KMS-11 (cell line): ENCODE data around the gene HES7.
"Not testable (repeated sequence)": the region's sequence is repeated elsewhere in the genome, so short reads cannot be mapped to it uniquely, and the experiment has no call there.

Source experiments
- H2AFZ ChIP-seq: fragments of 200-600 bp; sonication (generic); 2 replicates; pipeline ENCODE4 v1.6.1; 2016; ENCODE audit warnings: antibody characterized with exemption, mixed run types, low read depth
- H3K27ac ChIP-seq: fragments of 200-600 bp; sonication (generic); 2 replicates; pipeline ENCODE4 v1.6.1; 2016; ENCODE audit warnings: mild to moderate bottlenecking, mixed run types
- H3K27me3 ChIP-seq: fragments of 200-600 bp; sonication (generic); 2 replicates; pipeline ENCODE4 v1.6.1; 2017; ENCODE audit warnings: mild to moderate bottlenecking, low read depth, mixed run types, moderate library complexity; ENCODE audit not compliant: insufficient read depth
- H3K36me3 ChIP-seq: fragments of 200-600 bp; sonication (generic); 2 replicates; pipeline ENCODE4 v1.6.1; 2017; ENCODE audit warnings: mild to moderate bottlenecking, mixed run types; ENCODE audit not compliant: insufficient read depth
- H3K4me1 ChIP-seq: fragments of 200-600 bp; sonication (generic); 2 replicates; pipeline ENCODE4 v1.6.1; 2016; ENCODE audit warnings: mild to moderate bottlenecking, low read depth, mixed run types; ENCODE audit not compliant: poor library complexity, severe bottlenecking
- H3K4me2 ChIP-seq: fragments of 200-600 bp; sonication (generic); 2 replicates; pipeline ENCODE4 v1.7.0; 2016; ENCODE audit warnings: mild to moderate bottlenecking, mixed run types
- H3K4me3 ChIP-seq: fragments of 200-600 bp; sonication (generic); IDR thresholded peaks from 2 replicates; pipeline ENCODE4 v1.6.1; 2017; ENCODE audit warnings: low read depth, low read length, mixed read lengths; ENCODE audit not compliant: insufficient read depth
- H3K79me2 ChIP-seq: fragments of 200-600 bp; sonication (generic); 2 replicates; pipeline ENCODE4 v1.6.1; 2016; ENCODE audit warnings: low read depth, mixed run types; ENCODE audit not compliant: insufficient read depth
- H3K9ac ChIP-seq: fragments of 200-600 bp; sonication (generic); 2 replicates; pipeline ENCODE4 v1.6.1; 2016; ENCODE audit warnings: mild to moderate bottlenecking, mixed run types
- H4K20me1 ChIP-seq: fragments of 200-600 bp; sonication (generic); 2 replicates; pipeline ENCODE4 v1.6.1; 2016; ENCODE audit warnings: mild to moderate bottlenecking, mixed run types; ENCODE audit not compliant: insufficient read depth
- TF ChIP-seq, protein P1 (sequence below): fragments of 200-600 bp; sonication (generic); conservative IDR thresholded peaks from 2 replicates; pipeline ENCODE4 v1.6.1; 2017; ENCODE audit warnings: low read depth, mild to moderate bottlenecking, antibody characterized with exemption, low read length, moderate library complexity, mixed read lengths

Gene HES7

DNA sequence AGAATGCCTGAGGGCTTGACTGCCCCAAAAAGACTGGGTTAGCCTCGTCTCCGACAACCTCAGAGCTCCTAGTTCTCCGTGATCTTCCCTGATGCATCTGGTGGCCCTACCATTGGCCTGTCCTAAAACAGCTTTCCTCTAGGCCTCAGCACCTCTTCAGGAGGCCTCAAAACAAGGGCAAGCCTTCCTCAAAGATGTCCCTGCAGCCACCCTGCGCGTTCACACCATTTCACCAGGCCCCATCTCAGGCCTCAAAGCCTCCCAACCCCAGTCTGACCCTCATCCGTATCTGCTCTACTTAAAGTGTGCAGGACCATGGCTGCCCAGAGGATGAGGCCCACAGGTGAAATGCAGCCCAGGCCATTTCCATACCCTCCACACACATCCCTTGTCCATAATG lies 13.0 kb downstream of the HES7 start:
- no peak overlapping the region for H3K4me2 ChIP-seq
- H3K27me3 ChIP-seq, result no peaks in the 10 kb centered on the region; the same call in 1 of the 2 replicates
- no peak overlapping the region for H3K9ac ChIP-seq
- no peak overlapping the region for H3K27ac ChIP-seq
- no peaks in the 10 kb centered on the region for H3K79me2 ChIP-seq
- H3K4me1 ChIP-seq, result no peaks in the 10 kb centered on the region
- H3K36me3 ChIP-seq, result no peaks in the 10 kb centered on the region
- H4K20me1 ChIP-seq, result no peaks in the 10 kb centered on the region
- H3K4me3 ChIP-seq, result no peak overlapping the region
- H2AFZ ChIP-seq, result no peak overlapping the region
- TF ChIP-seq, protein P1, sequence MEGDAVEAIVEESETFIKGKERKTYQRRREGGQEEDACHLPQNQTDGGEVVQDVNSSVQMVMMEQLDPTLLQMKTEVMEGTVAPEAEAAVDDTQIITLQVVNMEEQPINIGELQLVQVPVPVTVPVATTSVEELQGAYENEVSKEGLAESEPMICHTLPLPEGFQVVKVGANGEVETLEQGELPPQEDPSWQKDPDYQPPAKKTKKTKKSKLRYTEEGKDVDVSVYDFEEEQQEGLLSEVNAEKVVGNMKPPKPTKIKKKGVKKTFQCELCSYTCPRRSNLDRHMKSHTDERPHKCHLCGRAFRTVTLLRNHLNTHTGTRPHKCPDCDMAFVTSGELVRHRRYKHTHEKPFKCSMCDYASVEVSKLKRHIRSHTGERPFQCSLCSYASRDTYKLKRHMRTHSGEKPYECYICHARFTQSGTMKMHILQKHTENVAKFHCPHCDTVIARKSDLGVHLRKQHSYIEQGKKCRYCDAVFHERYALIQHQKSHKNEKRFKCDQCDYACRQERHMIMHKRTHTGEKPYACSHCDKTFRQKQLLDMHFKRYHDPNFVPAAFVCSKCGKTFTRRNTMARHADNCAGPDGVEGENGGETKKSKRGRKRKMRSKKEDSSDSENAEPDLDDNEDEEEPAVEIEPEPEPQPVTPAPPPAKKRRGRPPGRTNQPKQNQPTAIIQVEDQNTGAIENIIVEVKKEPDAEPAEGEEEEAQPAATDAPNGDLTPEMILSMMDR, result no peak

DNA sequence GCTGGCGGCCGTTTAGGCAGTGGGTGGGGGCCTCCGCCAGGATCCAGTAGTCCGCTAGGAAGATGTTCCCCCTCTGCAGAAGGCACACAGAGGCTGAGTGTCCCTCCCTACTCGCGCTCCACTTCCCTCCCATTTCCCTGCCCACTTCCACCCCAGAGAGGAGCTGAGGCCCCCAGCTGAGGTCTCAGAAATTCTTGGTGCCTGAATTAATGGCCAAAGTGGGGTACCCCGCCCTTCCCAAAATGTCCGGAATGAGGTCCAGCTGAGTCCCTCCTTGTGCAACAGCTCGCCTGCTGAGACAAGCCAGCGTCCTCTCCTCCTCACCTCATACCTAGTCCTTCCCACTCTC lies 13.5 kb downstream of the HES7 start:
- Histone ChIP-seq H3K9ac (no peak overlapping the region), H3K4me3 (no peak overlapping the region), H3K36me3 (no peaks in the 10 kb centered on the region), H4K20me1 (no peaks in the 10 kb centered on the region), H3K4me1 (no peaks in the 10 kb centered on the region), H2AFZ (no peak overlapping the region), H3K27me3 (no peaks in the 10 kb centered on the region; the same call in 1 of the 2 replicates), H3K79me2 (no peaks in the 10 kb centered on the region), H3K4me2 (no peak overlapping the region), H3K27ac (no peak overlapping the region)
- TF ChIP-seq, protein P1, result 0 out of 2 replicates have a peak, but pooled peaks have one; percentile 3

DNA sequence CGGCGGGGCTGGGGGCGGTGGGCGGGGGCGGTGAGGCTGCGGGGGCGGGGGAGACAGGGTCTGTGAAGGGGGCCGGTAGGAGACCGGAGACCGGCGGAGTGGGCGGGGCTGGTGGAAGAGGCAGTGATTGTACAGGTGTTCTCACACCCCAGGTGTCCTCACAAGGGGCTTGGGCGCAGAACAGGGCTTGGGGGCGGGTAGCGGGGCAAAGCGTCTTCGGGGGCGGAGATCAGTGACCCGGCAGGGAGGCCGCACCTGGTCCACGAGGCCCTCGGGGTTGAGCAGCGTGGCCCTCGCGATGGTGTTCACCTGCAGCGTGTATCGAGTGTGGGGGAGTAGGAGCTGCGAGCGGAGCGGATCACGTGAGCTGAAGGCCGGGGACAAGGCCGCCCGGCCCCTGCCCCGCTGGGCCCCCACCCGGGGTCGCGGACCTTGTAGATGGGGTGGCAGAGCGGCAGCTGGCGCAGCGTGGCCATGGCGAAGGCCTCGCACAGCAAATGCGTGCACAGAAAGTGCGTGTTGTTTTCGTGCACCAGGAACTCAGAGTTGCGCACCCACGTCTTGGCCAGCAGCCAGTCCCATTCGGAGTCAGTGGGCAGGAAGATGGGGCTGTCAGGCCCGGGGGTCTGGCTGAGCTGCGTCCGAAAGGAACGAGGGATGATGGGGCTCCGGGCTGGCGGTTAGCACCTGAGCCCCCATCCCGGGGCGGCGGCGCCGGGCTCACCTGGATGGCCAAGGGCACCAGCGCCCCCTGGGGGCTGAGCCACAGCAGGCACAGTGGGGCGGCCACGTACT lies 14.0 kb downstream of the HES7 start:
- Histone ChIP-seq H3K4me3 (no peak overlapping the region), H3K36me3 (no peaks in the 10 kb centered on the region), H3K27ac (no peak overlapping the region), H3K9ac (no peak overlapping the region), H3K27me3 (no peaks in the 10 kb centered on the region; the same call in 1 of the 2 replicates), H3K4me1 (no peaks in the 10 kb centered on the region), H3K4me2 (no peak overlapping the region), H4K20me1 (no peaks in the 10 kb centered on the region), H2AFZ (no peak overlapping the region), H3K79me2 (no peaks in the 10 kb centered on the region)
- TF ChIP-seq, protein P1, result peak; percentile 37; the same call in 1 of the 2 replicates

DNA sequence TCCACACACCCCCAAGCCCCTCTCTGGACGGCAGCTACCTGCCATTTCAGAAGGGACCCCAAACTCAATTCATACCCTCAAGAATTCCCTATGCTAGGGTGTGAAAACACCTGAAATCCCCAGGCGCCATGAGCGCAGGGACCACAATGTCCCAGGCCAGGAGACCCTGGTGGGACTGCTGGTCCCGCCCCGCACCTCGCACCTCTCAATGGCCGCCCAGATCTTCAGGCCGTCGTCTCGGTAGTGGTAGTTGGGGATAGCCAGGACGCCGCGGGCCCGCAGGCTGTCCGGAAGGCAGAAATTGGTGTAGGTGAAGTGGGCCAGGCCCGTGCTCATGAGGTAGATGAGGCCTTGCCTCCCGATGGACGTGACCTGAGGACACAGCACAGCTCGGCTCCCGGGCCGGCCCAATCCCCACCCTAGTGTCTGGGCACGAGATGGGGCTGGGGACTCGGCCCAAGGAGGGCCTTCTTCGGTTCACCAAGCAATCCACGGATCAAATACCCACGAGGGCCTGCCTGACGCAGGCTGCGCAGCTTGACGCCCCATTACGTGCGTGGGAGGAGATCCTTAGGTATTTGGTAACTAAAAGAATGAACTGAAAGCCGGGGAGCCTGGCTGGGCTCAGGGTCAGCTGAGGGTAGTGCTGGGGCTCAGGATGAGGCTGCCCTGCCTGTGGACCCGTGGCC lies 14.8 kb downstream of the HES7 start:
- TF ChIP-seq, protein P1, result no peak
- Histone ChIP-seq H3K27ac (no peak overlapping the region), H2AFZ (no peak overlapping the region), H3K79me2 (no peaks in the 10 kb centered on the region), H3K9ac (no peak overlapping the region), H3K36me3 (no peaks in the 10 kb centered on the region), H3K4me1 (no peaks in the 10 kb centered on the region), H3K27me3 (no peaks in the 10 kb centered on the region), H3K4me3 (no peak overlapping the region), H4K20me1 (no peaks in the 10 kb centered on the region), H3K4me2 (no peak overlapping the region)

DNA sequence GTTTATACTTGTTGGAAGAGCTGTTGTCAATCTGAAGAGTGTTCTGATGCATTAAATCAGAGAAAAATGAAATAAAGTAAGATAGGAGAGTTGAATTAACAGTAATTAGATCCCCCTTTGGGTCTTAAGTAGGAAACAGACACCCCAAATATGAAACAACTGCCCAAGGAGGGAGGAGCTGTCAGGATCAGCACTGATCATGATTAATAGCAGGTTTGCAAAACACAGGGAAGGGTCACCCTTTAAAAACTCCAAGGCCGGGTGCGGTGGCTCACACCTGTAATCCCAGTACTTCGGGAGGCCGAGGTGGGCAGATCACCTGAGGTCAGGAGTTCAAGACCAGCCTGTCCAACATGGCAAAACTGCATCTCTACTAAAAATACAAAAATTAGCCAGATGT lies 16.9 kb downstream of the HES7 start:
- not testable (repeated sequence) for H3K9ac ChIP-seq, H3K27me3 ChIP-seq, H3K79me2 ChIP-seq, H3K4me3 ChIP-seq, H3K4me1 ChIP-seq, H3K4me2 ChIP-seq, H3K36me3 ChIP-seq, H4K20me1 ChIP-seq, H2AFZ ChIP-seq, H3K27ac ChIP-seq
